GM19467 (cell line): ENCODE measurements around the gene WFDC8.
"Not testable (repeated sequence)": the region's sequence is repeated elsewhere in the genome, so short reads cannot be mapped to it uniquely, and the experiment has no call there.

ENCODE experiments used
- ATAC-seq: cut with Tn5 transposase; IDR thresholded peaks from one replicate; pipeline ENCODE4 v1.9.1; 2021; ENCODE audit warnings: mild to moderate bottlenecking, moderate library complexity; ENCODE audit not compliant: unreplicated experiment

Gene WFDC8

GRCh38 chr20:45579184-45579583, at the start of gene WFDC8:
Gene WFDC8, minus strand, starts transcription at chr20:45579284. Its CDS starts 37 bp downstream, at chr20:45579247.
- no peak for ATAC-seq

DNA sequence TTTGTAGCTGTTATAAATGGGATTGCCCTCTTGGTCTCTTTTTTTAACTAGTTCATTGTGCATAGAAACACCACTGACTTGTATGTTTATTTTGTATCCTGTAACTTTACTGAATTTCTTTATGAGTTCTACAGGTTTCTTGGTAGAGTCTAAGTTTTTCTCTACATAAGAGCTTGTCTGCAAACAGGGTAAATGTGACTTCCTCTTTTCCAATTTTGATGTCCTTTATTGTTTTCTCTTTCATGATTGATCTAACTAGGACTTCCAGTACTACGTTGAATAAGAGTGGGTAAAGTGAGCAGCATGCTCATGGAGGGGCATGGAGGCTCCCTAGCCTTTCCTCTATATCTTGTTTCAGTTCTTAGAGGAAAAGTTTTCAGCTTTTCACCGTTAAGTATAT, 47.5 kb upstream of the WFDC8 start:
- no peak for ATAC-seq

DNA sequence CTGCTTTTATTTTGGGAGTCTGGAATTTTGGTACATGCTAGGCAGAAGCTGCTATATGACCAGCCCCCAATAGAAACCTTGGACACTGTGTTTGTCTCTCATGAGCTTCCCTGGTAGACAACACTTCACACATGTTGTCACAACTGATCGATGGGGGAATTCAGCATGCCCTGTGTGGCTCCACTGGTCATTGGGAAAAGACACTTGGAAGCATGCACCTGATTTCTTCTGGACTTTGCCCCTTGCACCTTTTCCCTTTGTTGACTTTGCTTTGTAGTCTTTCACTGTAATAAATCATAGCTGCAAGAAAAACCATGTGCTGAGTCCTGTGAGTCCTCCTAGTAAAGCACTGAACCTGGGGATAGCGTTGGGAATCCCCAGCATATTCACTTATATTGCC, 42.5 kb upstream of the WFDC8 start:
- ATAC-seq, result no peak

DNA sequence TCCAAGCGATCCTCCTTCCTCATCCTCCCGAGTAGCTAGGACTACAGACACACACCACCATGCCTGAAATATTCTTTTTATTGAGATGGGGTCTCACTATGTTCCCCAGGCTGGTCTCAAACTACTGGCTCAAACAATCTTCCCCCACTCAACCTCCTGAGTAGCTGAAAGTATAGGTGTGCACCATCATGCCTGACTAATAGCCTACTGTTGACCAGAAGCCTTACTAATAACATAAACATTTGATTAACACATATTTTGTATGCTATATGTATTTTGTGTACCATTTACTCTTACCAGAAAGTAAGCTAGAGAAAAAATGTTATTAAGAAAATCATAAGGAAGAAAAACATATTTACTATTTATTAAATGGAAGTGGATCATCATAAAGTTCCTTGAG, 38.5 kb upstream of the WFDC8 start:
- ATAC-seq, result no peak

DNA sequence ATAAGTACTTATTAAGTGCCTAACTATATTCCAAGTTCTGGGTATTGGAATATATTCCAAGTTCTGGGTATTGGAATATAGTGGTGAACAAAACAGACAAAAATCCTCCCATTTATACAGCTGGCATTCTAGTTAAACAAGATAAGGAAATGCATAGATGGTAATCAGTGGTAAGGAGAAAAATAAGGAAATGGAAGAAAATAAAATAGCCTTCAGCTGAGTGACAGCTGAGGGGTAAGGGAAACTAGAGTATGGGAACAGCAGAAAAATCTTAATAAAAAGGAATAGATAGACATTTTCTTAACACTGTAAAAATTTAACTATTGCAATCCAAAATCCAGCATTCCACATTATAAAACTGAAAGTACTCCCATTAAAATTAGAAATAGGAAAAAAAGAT, 33.2 kb upstream of the WFDC8 start:
- ATAC-seq, result no peak

DNA sequence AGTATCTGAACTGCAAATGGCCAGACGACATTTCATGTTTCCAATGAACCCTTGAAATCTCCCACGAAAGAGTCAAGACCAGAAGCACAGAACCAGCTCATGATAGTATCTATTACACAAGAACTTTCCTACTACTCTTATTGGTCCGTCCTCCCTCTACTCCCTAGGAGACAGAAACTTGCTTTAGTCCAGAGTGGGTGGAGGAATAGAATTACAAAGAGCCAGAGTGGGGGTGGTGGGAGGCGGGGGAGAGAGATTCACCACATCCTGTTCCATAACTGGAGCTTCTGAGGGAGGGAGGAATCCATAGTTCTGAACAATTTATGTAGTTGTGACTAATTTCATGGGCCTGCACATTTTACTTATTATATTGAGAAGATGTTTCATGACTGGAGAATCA, 32.0 kb upstream of the WFDC8 start:
- no peak for ATAC-seq

DNA sequence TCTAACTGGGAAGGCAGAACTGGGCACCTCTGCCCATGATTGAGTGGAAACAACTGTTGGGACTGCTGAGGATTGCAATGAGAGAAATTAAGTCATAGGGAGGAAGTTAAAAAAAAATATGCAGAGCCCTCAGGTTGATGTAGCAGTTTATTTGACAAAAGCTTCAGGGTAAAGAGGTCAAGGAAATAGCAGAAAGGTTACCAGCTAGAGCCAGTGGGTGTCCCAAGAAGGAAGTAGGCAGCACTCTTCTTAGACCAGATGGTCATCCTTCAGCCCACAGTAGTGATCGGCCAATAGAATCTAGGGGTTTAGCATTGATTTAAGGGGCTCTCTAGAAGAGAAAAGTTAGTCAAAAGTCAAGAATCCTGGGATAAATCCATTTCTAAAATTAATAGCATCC, 28.7 kb upstream of the WFDC8 start:
- ATAC-seq, result no peak

DNA sequence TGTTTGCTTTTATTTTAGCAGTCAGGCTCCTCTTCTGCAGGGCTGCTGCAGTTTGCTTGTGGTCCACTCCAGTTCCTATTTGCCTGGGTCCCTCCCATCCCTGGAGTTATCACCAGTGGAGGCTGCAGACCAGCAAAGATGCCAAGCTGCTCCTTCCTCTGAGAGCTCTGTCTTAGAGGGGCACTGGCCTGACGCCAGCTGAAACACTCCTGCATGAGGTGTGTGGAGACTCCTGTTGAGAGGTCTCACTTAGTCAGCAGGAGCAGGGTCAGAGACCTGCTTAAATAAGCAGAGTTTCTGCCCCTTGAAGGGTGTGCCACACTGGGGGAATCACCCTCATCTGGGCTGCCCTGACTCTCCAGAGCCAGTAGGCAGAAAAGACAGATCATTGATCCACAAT, 16.2 kb upstream of the WFDC8 start:
- no peak for ATAC-seq

DNA sequence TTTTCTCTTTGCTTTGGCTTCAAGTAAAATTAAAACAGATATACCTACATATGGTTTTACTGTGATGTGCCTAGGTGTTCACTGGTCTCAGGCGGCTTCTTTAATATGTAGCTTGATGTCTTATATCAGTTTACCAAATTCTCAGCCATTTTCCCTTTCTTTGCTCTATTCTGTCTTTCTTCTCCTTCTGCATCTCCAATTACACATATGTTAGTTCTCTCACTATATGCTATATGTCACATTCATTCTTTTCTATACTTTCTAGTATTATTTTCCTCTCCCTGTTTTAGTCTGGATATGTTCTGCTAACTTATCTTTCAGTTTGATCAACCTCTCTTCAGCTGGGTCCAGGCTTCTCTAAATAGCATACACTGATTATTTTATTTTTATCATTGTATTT, 14.4 kb upstream of the WFDC8 start:
- ATAC-seq, result no peak

GRCh38 chr20:45592574-45593189, 13.6 kb upstream of the WFDC8 start:
- ATAC-seq, result peak; percentile 64

GRCh38 chr20:45589725-45590124, 10.6 kb upstream of the WFDC8 start:
- ATAC-seq, result no peak

- ATAC-seq, result no peak
Observed at GRCh38 chr20:45588800-45589199, 9.7 kb upstream of the WFDC8 start.

- not testable (repeated sequence) for ATAC-seq
Observed at GRCh38 chr20:45585986-45586385, 6.9 kb upstream of the WFDC8 start.

- not testable (repeated sequence) for ATAC-seq
Observed at GRCh38 chr20:45584294-45584693, 5.2 kb upstream of the WFDC8 start.

- no peak for ATAC-seq
Observed at GRCh38 chr20:45583502-45583901, 4.4 kb upstream of the WFDC8 start.

GRCh38 chr20:45581702-45582101, 2.6 kb upstream of the WFDC8 start:
- ATAC-seq, result no peak

GRCh38 chr20:45578231-45578630, 853 bp downstream of the WFDC8 start:
- no peak for ATAC-seq

- no peak for ATAC-seq
Observed at GRCh38 chr20:45576995-45577394, 2.1 kb downstream of the WFDC8 start.

DNA sequence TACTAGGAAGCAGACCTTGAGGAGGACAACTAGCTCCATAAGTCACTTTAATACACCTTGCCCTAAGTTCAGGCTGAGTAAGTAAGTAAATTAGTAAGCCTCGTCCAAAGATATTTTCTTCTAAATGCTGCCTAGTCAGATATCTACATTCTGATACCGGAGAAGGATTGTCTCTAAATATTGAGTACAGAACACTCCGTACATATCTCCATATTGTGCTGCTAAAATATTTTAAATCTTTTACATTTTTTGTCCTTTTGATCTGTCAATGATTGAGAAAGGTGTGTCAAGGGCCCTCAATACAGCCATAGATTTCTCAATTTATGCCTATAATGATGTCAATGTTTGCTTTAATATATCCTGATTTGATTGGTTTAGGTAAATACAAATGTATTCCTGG, 3.2 kb downstream of the WFDC8 start:
- ATAC-seq, result no peak

GRCh38 chr20:45569650-45570049, 9.4 kb downstream of the WFDC8 start:
- ATAC-seq, result not testable (repeated sequence)

GRCh38 chr20:45564760-45565276, 14.3 kb downstream of the WFDC8 start:
- ATAC-seq, result no peak

DNA sequence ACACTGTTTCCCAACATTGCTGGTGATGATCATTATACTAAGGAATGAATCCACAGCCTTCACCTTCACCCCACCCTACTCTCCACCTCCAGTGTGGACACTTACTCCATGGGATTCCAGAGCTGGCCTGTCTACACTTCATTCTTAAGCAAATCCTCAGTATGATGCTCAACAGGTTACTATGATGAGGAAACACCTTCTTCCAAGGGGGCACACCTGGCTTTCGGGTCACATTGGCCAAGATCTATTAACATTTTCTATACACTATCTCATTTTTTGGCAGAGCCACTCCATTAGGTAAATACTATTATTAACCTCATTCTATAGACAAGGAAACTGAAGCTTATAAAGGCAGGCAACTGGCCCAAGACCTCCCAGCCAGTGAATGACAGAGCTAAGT, 23.9 kb downstream of the WFDC8 start:
- no peak for ATAC-seq

- ATAC-seq, result no peak
Observed at GRCh38 chr20:45552456-45552855, 26.6 kb downstream of the WFDC8 start.
